HCEC 1CT (cell line): ENCODE measurements around the gene LTC4S.
A peak's percentile ranks its signal among the peaks of the same experiment; 100 is the strongest.
"Not testable (repeated sequence)": the region's sequence is repeated elsewhere in the genome, so short reads cannot be mapped to it uniquely, and the experiment has no call there.

Experiments
- DNase-seq: peaks from one replicate; pipeline ENCODE4 v3.0.0-alpha.2; 2017

Gene LTC4S

DNA sequence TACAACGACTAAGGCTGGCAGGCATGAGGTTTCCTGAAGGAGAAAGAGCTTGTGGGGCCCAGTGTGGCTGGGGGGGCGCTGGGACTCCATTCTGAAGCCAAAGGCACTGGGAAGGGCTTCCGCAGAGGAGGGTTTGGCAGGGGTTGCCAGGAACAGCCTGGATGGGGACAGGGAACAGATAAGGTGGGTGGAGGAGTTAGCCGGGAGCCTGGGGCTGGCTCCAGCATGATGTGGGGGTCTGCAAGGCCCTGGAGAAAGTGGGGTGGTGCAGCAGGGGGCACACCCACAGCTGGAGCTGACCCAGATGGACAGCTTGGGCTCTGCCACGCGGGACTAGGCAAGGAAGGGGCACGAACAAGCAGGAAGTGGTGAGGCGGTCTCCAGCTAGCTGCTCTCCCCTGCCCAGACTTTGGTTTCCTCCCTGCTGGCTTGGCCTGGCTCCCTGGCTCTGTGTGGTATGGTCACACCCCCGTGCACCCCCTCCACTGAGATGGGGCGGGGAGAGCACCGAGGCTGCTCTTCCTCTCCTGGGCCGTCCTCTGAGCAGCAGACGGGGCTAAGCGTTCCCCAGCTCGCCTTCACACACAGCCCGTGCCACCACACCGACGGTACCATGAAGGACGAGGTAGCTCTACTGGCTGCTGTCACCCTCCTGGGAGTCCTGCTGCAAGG, at the start of gene LTC4S:
Gene LTC4S, plus strand, starts transcription at position 519 of the 672 bp plus-strand sequence. Its CDS starts 95 bp downstream, at position 614.
- no peak for DNase-seq

DNA sequence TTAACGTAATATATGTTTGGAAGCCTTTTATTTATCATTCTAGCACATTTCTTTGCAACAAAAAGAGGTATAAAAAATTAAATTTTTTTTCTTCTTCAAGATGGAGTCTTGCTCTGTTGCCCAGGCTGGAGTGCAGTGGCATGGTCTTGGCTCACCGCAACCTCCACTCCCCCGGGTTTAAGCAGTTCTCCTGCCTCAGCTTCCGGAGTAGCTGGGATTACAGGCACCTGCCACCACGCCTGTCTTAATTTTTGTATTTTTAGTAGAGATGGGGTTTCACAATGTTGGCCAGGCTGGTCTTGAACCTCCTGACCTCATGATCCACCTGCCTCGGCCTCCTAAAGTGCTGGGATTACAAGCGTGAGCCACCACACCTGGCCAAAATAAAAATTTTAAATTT, 49.7 kb upstream of the LTC4S start:
- DNase-seq, result not testable (repeated sequence)

DNA sequence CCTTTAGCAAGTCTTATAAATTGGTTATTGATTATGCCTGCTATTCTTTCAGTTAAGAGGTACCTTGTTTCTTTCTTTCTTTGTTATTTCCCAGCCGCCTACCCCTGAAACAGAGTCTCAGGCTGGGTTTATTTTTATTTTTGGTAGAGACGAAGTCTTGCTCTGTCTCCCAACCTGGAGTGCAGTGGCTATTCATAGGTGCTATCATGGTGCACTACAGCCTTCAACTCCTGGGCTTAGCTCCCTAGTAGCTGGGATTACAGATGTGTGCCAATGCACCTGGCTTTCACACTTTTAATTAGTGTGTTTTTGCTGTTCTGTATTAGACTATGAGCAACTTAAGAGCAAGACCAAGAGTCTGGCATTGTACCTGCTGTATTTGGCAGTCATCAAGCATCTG, 46.9 kb upstream of the LTC4S start:
- DNase-seq, result no peak

- DNase-seq, result no peak
Observed at GRCh38 chr5:179747811-179748210, 46.0 kb upstream of the LTC4S start.

DNA sequence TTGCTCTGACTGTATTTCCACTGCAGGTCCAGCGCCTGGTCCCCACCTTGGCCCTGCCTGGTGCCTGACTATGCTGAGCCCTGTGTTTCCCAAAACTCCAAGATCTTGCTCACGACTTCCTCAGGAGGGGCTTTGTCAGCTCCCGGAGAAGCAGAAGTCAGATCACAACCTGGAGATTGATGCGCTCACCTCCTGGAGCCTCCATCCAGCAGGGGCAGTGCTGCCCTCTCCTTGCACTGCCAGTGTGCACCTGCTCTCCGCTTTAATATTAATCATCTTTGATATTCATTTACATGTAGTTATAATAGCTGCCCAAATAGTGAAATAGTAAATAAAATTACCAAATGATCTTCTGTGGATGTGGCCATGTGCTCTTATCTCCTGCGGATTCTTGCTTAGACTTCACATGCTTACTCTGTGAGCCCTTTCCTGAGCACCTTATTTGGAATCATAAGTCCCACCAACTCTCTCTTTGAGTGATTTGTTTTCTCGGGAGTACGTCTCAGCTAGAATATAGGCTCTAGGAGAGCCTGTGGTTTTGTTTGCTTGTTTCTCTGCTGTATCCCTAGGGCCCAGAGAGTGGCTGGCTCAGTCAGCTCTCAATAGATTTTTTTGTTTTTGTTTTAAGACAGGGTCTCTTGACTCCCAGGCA, 43.8 kb upstream of the LTC4S start:
- no peak for DNase-seq

DNA sequence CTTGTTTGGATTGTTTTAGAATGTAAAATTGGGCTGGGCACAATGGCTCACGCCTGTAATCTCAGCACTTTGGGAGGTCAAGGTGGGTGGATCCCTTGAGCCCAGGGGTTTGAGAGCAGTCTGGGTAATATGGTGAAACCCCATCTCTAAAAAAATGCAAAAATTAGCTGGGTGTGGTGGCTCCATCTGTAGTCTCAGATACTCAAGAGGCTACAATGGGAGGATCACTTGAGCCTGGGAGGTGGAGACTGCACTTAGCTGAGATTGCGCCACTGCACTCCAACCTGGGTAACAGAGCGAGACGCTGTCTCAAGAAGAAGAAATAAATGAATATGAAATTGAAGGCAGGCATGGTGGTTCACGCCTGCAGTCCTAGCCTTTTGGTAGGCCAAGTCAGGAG, 39.8 kb upstream of the LTC4S start:
- no peak for DNase-seq

DNA sequence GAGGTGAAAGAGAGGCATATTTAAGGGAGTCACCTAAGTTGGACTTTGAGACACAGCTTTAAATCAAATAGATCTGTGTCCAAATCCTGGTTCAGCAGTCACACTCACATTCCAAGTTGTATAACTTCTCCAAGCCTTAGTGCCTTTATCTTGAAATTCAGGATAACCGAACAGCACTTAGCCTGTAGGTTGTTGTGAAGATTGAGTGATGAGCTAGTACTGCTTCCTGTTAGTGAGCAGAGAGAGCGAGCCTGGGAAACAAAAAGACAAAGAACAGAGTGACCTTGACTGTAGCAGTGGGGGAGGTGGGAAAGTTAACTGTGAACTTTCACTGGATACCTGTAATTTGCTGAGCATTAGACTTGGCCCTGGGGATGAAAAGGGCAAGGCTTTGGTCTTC, 38.8 kb upstream of the LTC4S start:
- DNase-seq, result no peak

- DNase-seq, result no peak
Observed at GRCh38 chr5:179758955-179759354, 34.8 kb upstream of the LTC4S start.

DNA sequence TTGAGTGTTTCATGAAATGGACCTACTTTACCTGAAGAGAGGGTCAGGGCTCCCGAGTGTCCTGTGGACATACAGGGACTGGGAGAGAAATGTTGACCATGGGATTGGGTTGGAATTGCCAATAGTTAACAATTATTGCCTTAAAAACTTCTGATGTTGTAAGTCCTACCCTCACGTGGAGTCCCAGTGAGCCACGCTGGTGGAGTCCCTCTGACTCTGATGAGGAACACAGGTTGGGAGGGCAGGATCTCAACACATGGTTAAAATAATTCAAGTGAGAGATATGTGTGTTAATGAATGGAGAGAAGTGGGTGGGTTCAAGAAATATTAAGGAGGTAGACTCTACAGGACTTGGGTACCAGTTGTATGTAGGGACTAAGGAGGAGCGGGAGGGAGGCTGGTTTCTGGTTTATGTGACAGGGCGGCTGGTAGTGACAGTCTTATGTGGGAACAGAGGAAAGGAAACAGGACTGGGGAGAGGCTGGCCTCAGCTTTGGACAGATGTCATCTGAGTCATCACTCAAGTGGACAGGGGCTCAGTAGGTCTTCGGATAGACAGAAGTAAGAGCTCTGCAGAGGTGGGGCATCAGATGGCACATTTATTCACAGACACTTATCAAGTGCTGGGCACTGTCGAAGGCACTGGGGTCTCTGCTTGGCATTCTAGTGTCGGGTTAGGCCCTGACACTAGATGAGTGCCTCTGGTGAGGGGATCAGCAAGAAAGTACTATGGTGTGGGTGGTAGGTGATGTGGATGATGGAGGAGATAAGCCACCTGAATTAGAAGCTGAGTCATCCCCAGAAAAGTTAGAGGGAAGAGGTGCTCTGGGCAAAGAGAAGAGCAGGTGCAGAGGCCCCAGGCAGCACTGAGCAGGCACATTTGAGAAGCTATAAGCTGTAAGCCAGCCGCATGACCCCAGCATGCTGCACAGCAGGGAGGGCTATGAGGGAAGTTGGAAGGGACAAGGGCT, 33.9 kb upstream of the LTC4S start:
- DNase-seq, result no peak

- no peak for DNase-seq
Observed at GRCh38 chr5:179762079-179762780, 31.6 kb upstream of the LTC4S start.

DNA sequence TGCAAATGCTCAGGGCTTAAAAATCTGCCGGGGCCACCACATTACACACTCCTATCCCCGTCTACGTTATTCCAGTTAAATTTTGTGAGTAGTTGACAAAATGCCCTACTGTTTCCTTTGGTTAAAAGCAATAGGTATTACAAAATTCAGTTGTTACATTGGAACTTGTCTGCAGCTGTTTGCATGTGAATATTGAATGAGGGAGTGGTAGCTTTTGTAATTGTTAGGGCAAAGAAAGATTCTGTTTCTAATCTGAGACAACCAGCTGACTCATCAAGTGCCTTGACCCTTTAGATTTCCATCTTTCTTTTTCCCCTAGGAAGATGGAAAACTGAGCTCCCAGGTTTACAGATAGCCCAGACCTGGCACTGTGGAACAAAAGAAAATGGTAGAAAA, 31.0 kb upstream of the LTC4S start:
- peak; percentile 76 for DNase-seq

DNA sequence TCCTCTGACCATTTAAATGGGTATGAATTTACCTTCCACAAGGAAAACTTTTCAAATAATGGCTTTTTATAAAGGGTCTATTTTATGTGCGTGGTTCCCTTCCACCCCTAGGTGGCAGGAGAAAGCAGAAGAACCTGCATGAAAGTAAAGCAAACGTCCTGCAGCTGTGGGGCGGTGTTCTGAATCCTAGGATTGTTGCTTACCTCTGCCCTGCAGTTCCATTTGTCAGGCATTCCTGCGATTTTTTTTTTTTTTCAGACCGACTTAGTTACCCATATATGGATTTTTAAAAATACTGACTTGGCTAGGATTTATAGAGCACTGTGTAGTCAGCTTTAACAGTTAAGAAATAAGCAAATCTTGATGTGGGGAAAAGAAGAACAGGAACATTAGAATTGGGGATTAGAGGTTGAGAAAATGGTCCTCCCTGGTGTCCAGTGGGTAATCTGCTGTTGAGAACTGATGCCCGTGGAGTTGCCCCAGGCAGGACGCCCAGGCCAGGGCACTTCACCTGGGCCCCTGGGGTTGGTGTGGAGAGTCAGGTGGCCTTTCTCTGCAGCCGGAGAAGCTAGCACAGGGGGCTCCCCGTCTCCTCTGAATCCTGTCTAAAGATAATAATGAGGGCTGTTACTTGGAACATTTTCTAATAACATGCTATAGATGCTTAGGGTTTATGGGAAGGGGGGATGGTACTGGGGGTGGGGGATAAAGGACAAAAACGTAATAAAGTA, 30.4 kb upstream of the LTC4S start:
- peak; percentile 77 for DNase-seq

DNA sequence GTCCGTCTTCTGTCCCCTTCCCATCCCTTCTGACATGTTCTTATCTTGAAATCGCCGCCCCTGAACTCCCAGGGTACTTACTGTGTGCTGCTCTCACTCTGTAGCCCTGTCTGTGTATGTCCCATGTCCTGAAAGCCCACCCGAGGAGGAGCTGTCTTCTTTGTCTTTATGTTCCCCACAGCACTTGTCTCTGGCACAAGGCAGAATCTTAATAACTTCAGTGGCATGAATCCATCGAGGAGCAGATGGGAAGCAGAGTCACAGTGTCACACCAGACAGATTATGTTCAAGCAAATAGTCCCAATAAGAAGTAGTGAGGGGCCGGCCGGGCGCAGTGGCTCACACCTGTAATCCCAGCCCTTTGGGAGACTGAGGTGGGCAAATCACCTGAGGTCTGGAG, 29.7 kb upstream of the LTC4S start:
- DNase-seq, result no peak

GRCh38 chr5:179765400-179765799, 28.4 kb upstream of the LTC4S start:
- peak; percentile 74 for DNase-seq

DNA sequence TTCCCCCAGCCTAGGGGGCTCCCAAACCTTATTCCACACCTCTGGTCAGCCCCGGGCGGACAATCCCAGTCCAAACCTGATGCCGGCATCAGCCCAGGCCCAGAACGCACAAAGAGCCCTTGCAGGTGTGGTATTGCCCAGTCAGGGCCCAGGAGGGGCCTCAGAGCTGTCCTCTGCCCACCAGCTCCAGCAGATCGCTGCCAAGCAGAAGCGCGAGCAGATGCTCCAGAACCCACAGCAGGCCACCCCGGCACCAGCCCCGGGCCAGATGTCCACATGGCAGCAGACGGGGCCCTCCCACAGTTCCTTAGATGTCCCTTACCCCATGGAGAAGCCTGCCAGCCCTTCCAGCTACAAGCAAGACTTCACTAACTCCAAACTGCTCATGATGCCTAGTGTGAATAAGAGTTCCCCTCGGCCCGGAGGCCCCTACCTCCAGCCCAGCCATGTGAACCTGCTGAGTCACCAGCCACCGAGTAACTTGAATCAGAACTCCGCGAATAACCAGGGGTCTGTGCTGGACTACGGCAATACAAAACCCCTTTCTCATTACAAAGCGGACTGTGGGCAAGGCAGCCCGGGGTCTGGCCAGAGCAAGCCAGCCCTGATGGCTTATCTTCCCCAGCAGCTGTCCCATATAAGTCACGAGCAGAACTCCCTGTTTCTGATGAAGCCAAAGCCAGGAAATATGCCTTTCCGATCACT, 27.6 kb upstream of the LTC4S start:
- DNase-seq, result no peak

DNA sequence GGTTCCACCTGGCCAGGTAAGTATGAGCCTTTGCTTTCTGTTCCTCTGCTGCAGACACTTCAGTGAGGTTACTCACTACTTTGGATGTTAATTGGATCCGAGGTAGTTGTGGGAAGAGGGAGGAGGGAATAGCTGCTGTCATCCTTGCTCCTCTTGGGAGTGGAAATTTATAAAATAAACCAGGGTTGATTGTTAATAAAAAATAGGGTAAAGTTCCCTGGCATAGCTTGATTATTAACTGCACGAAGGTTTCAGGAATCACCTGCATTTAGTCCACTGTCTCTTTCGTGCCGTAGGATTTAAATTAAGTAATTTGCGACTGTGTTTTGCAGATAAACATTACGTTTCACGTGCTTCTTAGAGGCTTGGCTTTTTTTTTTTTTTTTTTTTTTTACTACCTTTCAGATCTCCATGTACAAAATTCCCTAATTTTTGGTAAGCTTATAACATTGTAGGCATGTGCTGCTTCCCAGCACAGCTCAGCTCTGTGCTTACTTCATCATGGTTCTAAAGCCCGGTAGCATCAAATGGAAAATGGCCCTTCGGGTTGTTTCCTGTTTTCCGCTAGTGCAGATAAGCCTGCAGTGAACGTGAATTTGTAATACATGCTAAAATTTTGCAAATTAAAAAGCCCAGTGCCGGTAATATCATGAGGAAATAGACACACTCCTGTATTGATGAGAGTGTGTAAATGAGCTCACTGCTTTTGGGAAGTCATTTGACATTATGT, 26.9 kb upstream of the LTC4S start:
- DNase-seq, result no peak

DNA sequence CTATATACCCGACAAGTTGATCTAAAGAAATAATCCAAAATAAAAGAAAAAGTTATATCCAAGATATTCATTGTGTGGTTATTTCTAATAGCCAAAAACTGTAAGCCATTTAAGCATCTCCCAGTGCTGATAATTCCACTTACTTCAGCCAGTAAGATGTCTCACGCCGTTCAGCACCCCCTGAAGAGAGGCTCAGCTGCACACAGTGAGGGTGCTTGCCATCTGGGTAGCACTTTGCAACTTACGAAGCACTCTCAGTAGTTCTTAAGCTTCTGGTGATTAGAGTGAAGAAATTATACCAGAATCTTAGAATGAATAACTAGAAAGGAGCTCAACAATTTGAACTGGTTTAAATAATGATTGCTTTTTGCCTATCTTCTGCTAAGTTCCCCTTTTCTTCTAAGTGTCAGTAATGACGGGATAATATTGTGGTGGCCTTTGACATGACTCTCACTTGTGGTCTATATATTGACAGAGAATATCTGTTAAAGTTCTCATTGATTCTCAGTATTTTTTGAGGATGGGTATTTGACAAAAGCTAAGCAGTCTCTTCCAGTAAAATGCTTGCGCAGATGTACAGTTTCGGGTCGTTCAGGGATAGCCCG, 26.2 kb upstream of the LTC4S start:
- no peak for DNase-seq

GRCh38 chr5:179768326-179769085, 25.3 kb upstream of the LTC4S start:
- DNase-seq, result no peak

- DNase-seq, result no peak
Observed at GRCh38 chr5:179769271-179769670, 24.5 kb upstream of the LTC4S start.

DNA sequence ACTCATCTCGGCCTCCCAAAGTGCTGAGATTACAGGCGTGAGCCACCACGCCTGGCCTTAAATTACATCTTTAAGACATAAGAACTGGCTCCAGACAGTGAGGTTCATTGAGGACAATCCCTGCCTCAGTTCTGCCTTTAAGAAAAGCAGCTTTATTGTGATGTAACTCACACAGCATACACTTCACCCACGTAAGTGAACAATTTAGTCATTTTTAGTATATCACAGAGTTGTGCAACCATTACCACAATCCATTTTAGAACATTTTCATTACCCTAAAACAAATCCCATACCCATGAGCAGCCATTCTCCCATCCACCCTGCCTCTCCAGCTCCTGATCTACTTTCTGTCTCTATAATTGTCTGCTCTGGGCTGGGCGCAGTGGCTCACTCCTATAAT, 24.0 kb upstream of the LTC4S start:
- DNase-seq, result no peak
